ENCODE results near the gene LMBR1L. TPM values are rescaled to one million over a fixed set of nuclear protein-coding genes. Genes with fewer than 3 reads are reported as not detected.
A peak's percentile ranks its signal among the peaks of the same experiment; 100 is the strongest.

The LMBR1L gene, protein sequence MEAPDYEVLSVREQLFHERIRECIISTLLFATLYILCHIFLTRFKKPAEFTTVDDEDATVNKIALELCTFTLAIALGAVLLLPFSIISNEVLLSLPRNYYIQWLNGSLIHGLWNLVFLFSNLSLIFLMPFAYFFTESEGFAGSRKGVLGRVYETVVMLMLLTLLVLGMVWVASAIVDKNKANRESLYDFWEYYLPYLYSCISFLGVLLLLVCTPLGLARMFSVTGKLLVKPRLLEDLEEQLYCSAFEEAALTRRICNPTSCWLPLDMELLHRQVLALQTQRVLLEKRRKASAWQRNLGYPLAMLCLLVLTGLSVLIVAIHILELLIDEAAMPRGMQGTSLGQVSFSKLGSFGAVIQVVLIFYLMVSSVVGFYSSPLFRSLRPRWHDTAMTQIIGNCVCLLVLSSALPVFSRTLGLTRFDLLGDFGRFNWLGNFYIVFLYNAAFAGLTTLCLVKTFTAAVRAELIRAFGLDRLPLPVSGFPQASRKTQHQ
- 10 to 100 TPM; 14.6 to 19.2 TPM for total RNA-seq

DNA sequence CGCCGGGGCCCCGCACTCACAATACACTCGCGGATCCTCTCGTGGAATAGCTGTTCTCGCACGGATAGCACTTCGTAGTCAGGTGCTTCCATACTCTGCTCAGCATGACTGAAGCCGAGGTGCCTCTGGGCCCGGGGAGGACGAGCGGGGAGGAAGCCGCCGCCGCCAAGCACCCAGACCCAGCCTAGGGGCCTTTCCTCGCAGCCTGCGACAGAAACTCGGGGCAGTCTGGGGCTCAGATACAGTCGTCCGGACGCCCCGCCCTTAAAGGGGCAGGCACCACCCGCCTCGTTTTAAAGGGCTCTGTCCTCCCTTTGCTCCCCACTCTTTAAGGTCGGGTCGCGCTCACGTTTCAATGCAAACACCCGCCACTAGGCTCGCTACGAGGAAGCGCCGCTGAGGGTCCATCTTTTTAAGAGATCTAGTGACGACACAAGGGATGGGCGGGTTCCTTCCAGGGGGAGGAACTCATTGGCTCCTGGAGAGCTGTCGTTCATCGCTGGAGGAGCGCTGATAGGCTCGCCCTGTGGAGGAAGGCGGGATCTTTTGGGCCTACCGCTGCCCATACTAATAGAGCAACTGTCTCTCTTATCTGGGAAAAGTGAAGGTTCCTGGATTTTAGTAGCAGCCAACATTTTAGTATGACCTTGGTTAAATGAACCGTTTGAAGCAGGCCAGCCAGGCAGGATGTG is at the start of gene LMBR1L:
TSS of gene LMBR1L (minus strand) at position 384 of the 692 bp plus-strand sequence. CDS start at position 92, 292 bp downstream.
- DNase-seq (ENCODE audit: low spot score), result peak; percentile 99
- H3K36me3 ChIP-seq, result no peaks in the 10 kb centered on the region

DNA sequence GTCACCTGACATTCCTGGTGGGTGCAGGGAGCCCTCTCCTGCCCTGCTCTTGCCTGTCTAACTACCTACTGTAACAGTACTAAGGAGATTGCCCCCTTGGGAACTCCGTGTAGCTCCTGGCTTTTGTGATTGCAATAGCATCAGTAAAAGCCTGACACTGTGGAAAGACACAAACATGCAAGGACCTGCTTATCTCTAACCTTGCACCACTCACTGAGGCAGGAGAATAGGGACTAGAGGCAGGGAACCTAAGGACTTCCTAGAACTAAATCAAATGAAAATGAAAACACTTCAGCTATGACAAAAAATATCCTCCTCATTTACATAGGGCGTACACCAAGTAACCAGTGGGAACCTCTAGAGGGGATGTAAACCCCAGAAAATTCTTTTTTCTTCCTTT is 49.8 kb upstream of the LMBR1L start:
- Histone ChIP-seq H3K9me3 (no peaks in the 10 kb centered on the region), H3K36me3 (no peaks in the 10 kb centered on the region), H3K27me3 (no peaks in the 10 kb centered on the region), H3K4me3 (no peak overlapping the region), H3K4me1 (no peaks in the 10 kb centered on the region), H3K27ac (no peak overlapping the region)
- TF ChIP-seq, protein P1, sequence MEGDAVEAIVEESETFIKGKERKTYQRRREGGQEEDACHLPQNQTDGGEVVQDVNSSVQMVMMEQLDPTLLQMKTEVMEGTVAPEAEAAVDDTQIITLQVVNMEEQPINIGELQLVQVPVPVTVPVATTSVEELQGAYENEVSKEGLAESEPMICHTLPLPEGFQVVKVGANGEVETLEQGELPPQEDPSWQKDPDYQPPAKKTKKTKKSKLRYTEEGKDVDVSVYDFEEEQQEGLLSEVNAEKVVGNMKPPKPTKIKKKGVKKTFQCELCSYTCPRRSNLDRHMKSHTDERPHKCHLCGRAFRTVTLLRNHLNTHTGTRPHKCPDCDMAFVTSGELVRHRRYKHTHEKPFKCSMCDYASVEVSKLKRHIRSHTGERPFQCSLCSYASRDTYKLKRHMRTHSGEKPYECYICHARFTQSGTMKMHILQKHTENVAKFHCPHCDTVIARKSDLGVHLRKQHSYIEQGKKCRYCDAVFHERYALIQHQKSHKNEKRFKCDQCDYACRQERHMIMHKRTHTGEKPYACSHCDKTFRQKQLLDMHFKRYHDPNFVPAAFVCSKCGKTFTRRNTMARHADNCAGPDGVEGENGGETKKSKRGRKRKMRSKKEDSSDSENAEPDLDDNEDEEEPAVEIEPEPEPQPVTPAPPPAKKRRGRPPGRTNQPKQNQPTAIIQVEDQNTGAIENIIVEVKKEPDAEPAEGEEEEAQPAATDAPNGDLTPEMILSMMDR (IDR thresholded peaks at IDR 0.05), result no peak
- no peak for DNase-seq (ENCODE audit: low spot score)

More for the DNA sequence above, at the start of gene LMBR1L:
- Histone ChIP-seq H3K27ac (peak within 1 kb of the TSS; percentile 99), H3K4me1 (peaks cover 0 to 50% of the 10 kb centered on the region in 2 donors), H3K9me3 (no peaks in the 10 kb centered on the region), H3K27me3 (no peaks in the 10 kb centered on the region), H3K4me3 (peak within 1 kb of the TSS; percentile 88 to 96)
- TF ChIP-seq, protein P1 (IDR thresholded peaks at IDR 0.05), result peak in 1 of 2 donors; percentile 49

DNA sequence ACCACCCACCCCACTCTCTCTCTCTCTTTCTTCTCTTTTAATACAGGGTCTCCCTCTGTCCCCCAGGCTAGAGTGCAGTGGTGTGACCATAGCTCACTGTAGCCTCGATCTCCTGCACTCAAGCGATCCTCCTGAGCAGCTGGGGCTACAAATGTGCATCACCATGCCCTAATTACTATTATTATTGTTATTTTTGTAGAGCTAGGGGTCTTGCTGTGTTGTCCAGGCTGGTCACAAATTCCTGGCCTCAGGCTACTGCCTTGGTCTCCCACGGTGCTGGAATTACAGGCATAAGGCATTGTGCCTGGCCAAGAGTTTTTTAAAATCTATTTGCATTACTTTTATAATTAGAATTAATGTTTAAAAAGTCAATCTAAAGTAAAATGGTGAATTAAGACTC is 43.6 kb upstream of the LMBR1L start:
- Histone ChIP-seq H3K9me3 (no peaks in the 10 kb centered on the region), H3K27ac (no peak overlapping the region), H3K4me1 (no peaks in the 10 kb centered on the region), H3K36me3 (no peaks in the 10 kb centered on the region), H3K4me3 (no peak overlapping the region), H3K27me3 (no peaks in the 10 kb centered on the region)
- DNase-seq (ENCODE audit: low spot score), result no peak
- TF ChIP-seq, protein P1 (IDR thresholded peaks at IDR 0.05), result no peak

DNA sequence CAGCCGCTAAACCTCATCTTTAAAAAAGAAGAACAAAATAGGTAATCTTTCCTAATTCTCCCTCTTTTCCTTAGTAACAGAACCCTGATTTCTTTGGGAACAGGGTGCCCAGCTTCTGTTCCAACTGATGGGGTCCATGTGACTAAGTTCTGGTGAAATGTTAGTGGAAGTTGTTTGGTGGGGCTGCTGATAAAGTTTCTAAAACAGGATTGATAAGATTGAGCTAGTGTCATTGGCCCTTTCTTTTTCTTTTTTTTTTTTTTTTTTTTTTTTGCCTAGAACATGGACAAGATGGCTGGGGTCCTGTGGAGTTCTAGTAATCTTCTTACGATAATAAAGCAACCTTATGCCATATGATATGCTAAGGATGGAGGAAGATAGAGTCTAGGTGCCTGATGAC is 36.7 kb upstream of the LMBR1L start:
- Histone ChIP-seq H3K9me3 (no peaks in the 10 kb centered on the region), H3K36me3 (no peaks in the 10 kb centered on the region), H3K4me3 (no peak overlapping the region), H3K27ac (no peak overlapping the region), H3K27me3 (no peaks in the 10 kb centered on the region), H3K4me1 (no peaks in the 10 kb centered on the region)
- TF ChIP-seq, protein P1 (IDR thresholded peaks at IDR 0.05), result no peak
- DNase-seq (ENCODE audit: low spot score), result no peak

DNA sequence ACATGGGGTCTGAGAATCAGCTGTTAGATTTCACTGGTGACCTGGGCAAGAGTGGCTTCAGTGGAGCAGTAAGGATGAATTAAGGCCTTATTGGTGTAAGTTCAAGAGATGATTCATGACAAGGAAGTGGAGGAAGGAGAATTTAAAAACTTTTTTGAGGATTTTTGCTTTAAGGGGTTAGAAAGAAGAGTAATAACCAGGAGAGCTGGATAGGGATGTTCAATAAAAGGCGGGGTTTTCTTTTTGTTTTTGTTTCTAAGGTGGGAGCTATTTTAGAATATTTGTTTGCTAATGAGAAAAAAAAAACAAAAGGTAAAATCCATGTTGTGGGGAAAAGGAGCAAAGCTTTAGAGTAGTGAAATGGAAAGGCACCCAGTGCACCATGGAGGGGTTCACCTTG is 35.8 kb upstream of the LMBR1L start:
- Histone ChIP-seq H3K27me3 (no peaks in the 10 kb centered on the region), H3K36me3 (no peaks in the 10 kb centered on the region), H3K4me3 (no peak overlapping the region), H3K9me3 (no peaks in the 10 kb centered on the region), H3K4me1 (no peaks in the 10 kb centered on the region), H3K27ac (no peak overlapping the region)
- TF ChIP-seq, protein P1 (IDR thresholded peaks at IDR 0.05), result no peak
- DNase-seq (ENCODE audit: low spot score), result no peak

Data from right atrium auricular region (tissue), 2 donors.